Chondrocyte (in vitro differentiated cells): ENCODE data around the gene EIF1AD. TPM values are rescaled to one million over a fixed set of nuclear protein-coding genes. Genes with fewer than 3 reads are reported as not detected.

Experiments
- DNase-seq: peaks from one replicate; pipeline ENCODE4 v3.0.0; 2021; ENCODE audit warnings: mixed read lengths, low spot score
- H3K27ac Mint-ChIP-seq: one replicate; pipeline ENCODE4 v1.8.0; 2021; ENCODE audit warnings: mild to moderate bottlenecking, moderate library complexity, mixed read lengths; ENCODE audit not compliant: unreplicated experiment
- H3K27me3 Mint-ChIP-seq: 2 replicates; pipeline ENCODE4 v1.8.0; 2021; ENCODE audit warnings: low read depth, mixed read lengths
- H3K36me3 Mint-ChIP-seq: 2 replicates; pipeline ENCODE4 v1.8.0; 2021; ENCODE audit warnings: low read depth, mixed read lengths
- H3K4me1 Mint-ChIP-seq: 2 replicates; pipeline ENCODE4 v1.8.0; 2021; ENCODE audit warnings: low read depth, mild to moderate bottlenecking, mixed read lengths
- H3K4me3 Mint-ChIP-seq: one replicate; pipeline ENCODE4 v1.8.0; 2021; ENCODE audit warnings: mild to moderate bottlenecking, moderate library complexity, mixed read lengths; ENCODE audit not compliant: unreplicated experiment
- H3K9me3 Mint-ChIP-seq: 2 replicates; pipeline ENCODE4 v1.8.0; 2021; ENCODE audit warnings: low read depth, mixed read lengths
- CTCF ChIP-seq: fragments of 200-600 bp; sonication (generic); IDR thresholded peaks from 2 replicates; pipeline ENCODE4 v1.5.0; 2021; ENCODE audit warnings: antibody characterized with exemption, mild to moderate bottlenecking, moderate library complexity
- total RNA-seq: library from RNA; stranded (reverse); gene quantifications from 3 replicates; pipeline ENCODE4 v1.2.1, GENCODE V29; 2021

Gene EIF1AD
- total RNA-seq, 1 donor from 2014 or later, result 34.0 TPM

- Mint-ChIP-seq H3K27ac (peak overlapping the region; percentile 45), H3K36me3 (peaks cover 2% of the 10 kb centered on the region), H3K4me1 (peaks cover 36% of the 10 kb centered on the region), H3K4me3 (peak overlapping the region; percentile 31), H3K27me3 (no peaks in the 10 kb centered on the region), H3K9me3 (no peaks in the 10 kb centered on the region)
- no peak for TF ChIP-seq CTCF
- peak; percentile 47 for DNase-seq
Measured at GRCh38 chr11:66047541-66048365, 45.8 kb upstream of the EIF1AD start.

- Mint-ChIP-seq H3K27ac (no peak overlapping the region), H3K4me1 (peaks cover 32% of the 10 kb centered on the region), H3K36me3 (no peaks in the 10 kb centered on the region), H3K27me3 (no peaks in the 10 kb centered on the region), H3K9me3 (no peaks in the 10 kb centered on the region), H3K4me3 (no peak overlapping the region)
- no peak for TF ChIP-seq CTCF
- no peak for DNase-seq
Measured at GRCh38 chr11:66046901-66047300, 44.9 kb upstream of the EIF1AD start.

GRCh38 chr11:66045177-66045639 is 43.3 kb upstream of the EIF1AD start:
- DNase-seq, result no peak
- H3K4me3 Mint-ChIP-seq, result no peak overlapping the region

GRCh38 chr11:66044757-66045156 is 42.8 kb upstream of the EIF1AD start:
- Mint-ChIP-seq H3K4me1 (peaks cover 21% of the 10 kb centered on the region), H3K9me3 (no peaks in the 10 kb centered on the region), H3K27ac (no peak overlapping the region), H3K27me3 (no peaks in the 10 kb centered on the region), H3K4me3 (no peak overlapping the region), H3K36me3 (no peaks in the 10 kb centered on the region)
- DNase-seq, result no peak
- no peak for TF ChIP-seq CTCF

More at GRCh38 chr11:66045177-66045639, 43.3 kb upstream of the EIF1AD start:
- Mint-ChIP-seq H3K27ac (no peak overlapping the region), H3K9me3 (no peaks in the 10 kb centered on the region), H3K27me3 (no peaks in the 10 kb centered on the region), H3K4me1 (peaks cover 21% of the 10 kb centered on the region), H3K36me3 (no peaks in the 10 kb centered on the region)
- peak; percentile 97 for TF ChIP-seq CTCF

- Mint-ChIP-seq H3K36me3 (no peaks in the 10 kb centered on the region), H3K27me3 (no peaks in the 10 kb centered on the region), H3K4me3 (no peak overlapping the region), H3K9me3 (no peaks in the 10 kb centered on the region), H3K27ac (no peak overlapping the region), H3K4me1 (peaks cover 12% of the 10 kb centered on the region)
- no peak for TF ChIP-seq CTCF
- DNase-seq, result no peak
Measured at GRCh38 chr11:66042996-66043906, 41.3 kb upstream of the EIF1AD start.
